Fibroblast of the aortic adventitia (primary cell): ENCODE results near the gene SELENON. TPM values are rescaled to one million over a fixed set of nuclear protein-coding genes. Genes with fewer than 3 reads are reported as not detected.

Experiments
- DNase-seq: peaks from one replicate; pipeline ENCODE4 v3.0.0-alpha.2; 2010; ENCODE audit warnings: low read depth
- H3K4me3 ChIP-seq: 2 replicates; pipeline ENCODE4 v1.5.1; 2011; ENCODE audit warnings: low read depth, mild to moderate bottlenecking, control low read depth, low read length, moderate library complexity
- total RNA-seq: library from RNA; depleted of rRNA; stranded (reverse); fragments of >200 nt; gene quantifications from 2 replicates; pipeline ENCODE4 v1.2.3, GENCODE V29; 2012; ENCODE audit warnings: low replicate concordance
- TF ChIP-seq, protein P1 (sequence below): IDR thresholded peaks from 2 replicates; pipeline ENCODE4 v1.5.1; 2011; ENCODE audit warnings: mild to moderate bottlenecking, low read length, control low read depth, inconsistent platforms; ENCODE audit not compliant: insufficient read depth

The SELENON gene
- total RNA-seq, 1 donor: 35.0 TPM

DNA sequence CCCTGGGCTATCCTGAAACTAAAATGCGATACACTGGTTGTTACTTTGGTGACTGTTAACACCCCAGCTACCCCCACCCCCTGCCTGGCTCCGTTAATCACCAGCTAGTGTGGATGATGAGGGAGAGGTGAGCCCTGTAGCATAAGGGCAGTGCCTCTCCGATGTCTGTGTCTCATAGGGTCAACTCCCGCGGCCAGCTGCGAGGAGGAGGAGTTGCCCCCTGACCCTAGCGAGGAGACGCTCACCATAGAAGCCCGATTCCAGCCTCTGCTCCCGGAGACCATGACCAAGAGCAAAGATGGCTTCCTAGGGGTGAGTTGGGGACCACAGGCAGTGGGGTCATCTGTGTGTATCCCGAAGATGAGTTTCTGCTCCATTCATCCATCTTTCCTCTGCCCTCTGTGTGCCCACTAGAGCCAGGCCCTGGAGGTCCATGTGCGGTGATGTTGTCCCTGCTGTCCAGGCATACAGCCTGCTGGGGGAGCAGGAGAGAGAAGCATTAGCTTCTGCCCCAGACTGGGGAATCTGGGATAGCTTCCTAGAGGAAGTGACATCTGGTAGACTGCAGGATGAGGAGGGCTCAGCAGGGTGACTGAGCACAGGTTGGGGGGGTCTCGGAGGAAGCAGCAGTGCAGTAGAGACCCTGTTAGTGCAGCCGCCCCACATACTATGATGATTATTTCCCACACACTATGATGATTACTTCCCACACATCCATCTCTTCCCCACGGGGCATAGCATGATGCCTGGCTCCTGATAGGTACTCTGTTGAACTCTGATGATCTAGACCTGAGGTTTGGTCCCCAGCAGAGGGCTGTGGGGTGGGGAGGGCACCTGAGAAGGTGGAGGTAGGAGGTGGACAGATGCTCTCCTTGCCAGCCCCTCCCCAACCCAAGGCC, 5.2 kb downstream of the SELENON start:
- DNase-seq: no peak
- TF ChIP-seq, protein P1, sequence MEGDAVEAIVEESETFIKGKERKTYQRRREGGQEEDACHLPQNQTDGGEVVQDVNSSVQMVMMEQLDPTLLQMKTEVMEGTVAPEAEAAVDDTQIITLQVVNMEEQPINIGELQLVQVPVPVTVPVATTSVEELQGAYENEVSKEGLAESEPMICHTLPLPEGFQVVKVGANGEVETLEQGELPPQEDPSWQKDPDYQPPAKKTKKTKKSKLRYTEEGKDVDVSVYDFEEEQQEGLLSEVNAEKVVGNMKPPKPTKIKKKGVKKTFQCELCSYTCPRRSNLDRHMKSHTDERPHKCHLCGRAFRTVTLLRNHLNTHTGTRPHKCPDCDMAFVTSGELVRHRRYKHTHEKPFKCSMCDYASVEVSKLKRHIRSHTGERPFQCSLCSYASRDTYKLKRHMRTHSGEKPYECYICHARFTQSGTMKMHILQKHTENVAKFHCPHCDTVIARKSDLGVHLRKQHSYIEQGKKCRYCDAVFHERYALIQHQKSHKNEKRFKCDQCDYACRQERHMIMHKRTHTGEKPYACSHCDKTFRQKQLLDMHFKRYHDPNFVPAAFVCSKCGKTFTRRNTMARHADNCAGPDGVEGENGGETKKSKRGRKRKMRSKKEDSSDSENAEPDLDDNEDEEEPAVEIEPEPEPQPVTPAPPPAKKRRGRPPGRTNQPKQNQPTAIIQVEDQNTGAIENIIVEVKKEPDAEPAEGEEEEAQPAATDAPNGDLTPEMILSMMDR: peak; percentile 3
- no peak overlapping the region for H3K4me3 ChIP-seq

DNA sequence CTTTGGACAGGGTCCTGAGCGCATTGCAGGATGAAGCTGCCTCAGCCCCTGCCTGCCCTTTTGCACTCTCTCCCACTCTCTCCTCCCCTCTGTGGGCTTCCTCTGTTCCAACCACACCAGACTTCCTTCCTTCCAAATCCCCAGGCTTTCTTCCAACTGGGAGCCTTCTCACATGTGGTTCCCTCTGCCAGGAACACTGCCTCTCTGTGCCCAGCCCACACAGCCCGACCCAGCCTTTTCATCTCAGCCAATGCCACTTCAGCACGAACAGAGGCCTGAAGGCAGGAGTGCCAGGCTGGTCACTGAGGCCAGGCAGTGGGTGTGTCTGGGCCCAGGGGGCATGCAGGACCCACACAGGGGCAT, 5.9 kb downstream of the SELENON start:
- H3K4me3 ChIP-seq: no peak overlapping the region
- DNase-seq: peak; percentile 63
- TF ChIP-seq, protein P1: no peak

- TF ChIP-seq, protein P1: no peak
- peak; percentile 64 for DNase-seq
- H3K4me3 ChIP-seq: no peak overlapping the region
Measured at GRCh38 chr1:25806418-25806817, 6.4 kb downstream of the SELENON start.

DNA sequence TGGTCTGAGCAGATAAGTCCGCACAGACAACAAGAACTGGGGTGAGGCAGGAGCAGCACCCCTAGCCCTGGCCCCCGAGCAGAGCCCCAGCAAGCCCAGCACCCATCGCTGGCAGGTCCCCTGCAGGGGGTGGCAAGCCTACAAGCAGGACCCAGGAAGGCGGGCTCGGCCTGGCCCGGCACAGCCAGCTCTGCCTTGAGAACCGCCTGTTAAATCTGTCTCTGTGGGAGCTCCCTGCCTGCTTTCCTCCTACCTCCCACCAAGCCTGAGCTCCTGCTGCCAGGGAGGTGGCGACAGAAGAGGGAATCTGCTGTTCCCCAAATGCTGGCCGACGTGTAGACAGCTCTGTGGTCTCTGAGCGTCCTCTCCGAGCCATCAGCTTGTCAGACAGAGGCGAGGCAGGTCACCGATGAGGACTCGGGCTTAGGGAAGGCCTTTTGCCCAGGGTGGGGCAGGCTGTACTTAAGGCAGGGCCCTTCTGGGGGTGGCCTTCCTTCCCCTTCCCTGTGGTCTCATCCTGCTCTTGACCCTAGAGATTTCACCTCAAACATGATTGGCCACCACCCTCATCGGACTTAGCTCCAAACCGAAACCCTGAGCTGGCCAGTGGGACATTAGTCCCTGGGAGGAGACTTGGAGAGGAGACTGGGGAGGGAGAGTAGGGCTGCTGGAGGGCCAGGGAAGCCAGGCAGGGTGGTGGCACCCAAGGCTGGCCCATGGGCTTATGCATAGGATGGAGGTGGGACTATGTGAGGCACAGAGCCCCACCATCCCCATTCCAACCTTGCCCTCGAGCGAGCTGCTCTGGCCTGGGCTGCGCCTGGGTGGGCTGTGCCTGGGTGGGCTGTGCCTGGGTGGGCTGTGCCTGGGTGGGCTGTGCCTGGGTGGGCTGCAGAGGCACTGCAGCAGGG, 7.7 kb downstream of the SELENON start:
- no peak for DNase-seq
- no peak overlapping the region for H3K4me3 ChIP-seq
- TF ChIP-seq, protein P1: no peak

GRCh38 chr1:25808481-25809244, 8.7 kb downstream of the SELENON start:
- TF ChIP-seq, protein P1: no peak
- no peak for DNase-seq
- no peak overlapping the region for H3K4me3 ChIP-seq

GRCh38 chr1:25809283-25809926, 9.4 kb downstream of the SELENON start:
- TF ChIP-seq, protein P1: no peak
- no peak for DNase-seq

More at GRCh38 chr1:25809283-25809926, 9.4 kb downstream of the SELENON start:
- H3K4me3 ChIP-seq: no peak overlapping the region
